OCI-LY7 (cell line): ENCODE results near the gene FAM78B. TPM values are rescaled to one million over a fixed set of nuclear protein-coding genes. Genes with fewer than 3 reads are reported as not detected.

Experiments used
- BruUV-seq: library from RNA; stranded (reverse); fragments of 400-500 nt; replicated peaks from 2 replicates; lab custom pipeline; 2021; lab: Mats Ljungman, UMichigan
- CTCF ChIA-PET: fragments of 300-600 bp; sonication (Branson Sonifier 250); formaldehyde crosslinking; loops from one replicate; lab custom pipeline; 2022; ENCODE audit warnings: antibody characterized with exemption; ENCODE audit not compliant: unreplicated experiment; lab: Charles Lee
- POLR2A ChIA-PET: fragments of 300-600 bp; sonication (Branson Sonifier 250); formaldehyde crosslinking; loops from one replicate; lab custom pipeline; 2022; ENCODE audit warnings: antibody characterized with exemption; lab: Charles Lee
- DNase-seq: peaks from one replicate; pipeline ENCODE4 v3.0.0-alpha.2; 2015; ENCODE audit warnings: low spot score
- H2AFZ ChIP-seq: fragments of 200-600 bp; sonication (generic), shearing (Covaris generic); 2 replicates; pipeline ENCODE4 v1.6.1; 2014; ENCODE audit warnings: mild to moderate bottlenecking, antibody characterized with exemption, low read length, moderate library complexity
- H3K27ac ChIP-seq: fragments of 200-600 bp; sonication (generic); 2 replicates; pipeline ENCODE4 v1.5.1; 2014; ENCODE audit warnings: mixed run types, low read depth, mild to moderate bottlenecking, moderate library complexity, low read length, inconsistent platforms; ENCODE audit not compliant: poor library complexity, severe bottlenecking
- H3K36me3 ChIP-seq: fragments of 200-600 bp; sonication (generic); 2 replicates; pipeline ENCODE4 v1.6.1; 2014; ENCODE audit warnings: mild to moderate bottlenecking, antibody characterized with exemption, low read length, moderate library complexity, mixed read lengths; ENCODE audit not compliant: insufficient read depth
- H3K4me1 ChIP-seq: fragments of 200-600 bp; sonication (generic); 2 replicates; pipeline ENCODE4 v1.5.1; 2014; ENCODE audit warnings: mild to moderate bottlenecking, low read length; ENCODE audit not compliant: insufficient read depth, poor library complexity, severe bottlenecking
- H3K4me2 ChIP-seq: fragments of 200-600 bp; sonication (generic); 2 replicates; pipeline ENCODE4 v1.6.1; 2014; ENCODE audit warnings: mild to moderate bottlenecking, low read length
- H3K4me3 ChIP-seq: fragments of 200-600 bp; sonication (generic); 2 replicates; pipeline ENCODE4 v1.5.1; 2014; ENCODE audit warnings: mild to moderate bottlenecking, low read depth, low read length; ENCODE audit not compliant: poor library complexity, severe bottlenecking
- H3K79me2 ChIP-seq: fragments of 200-600 bp; sonication (generic); 2 replicates; pipeline ENCODE4 v1.6.1; 2016; ENCODE audit warnings: low read depth, mild to moderate bottlenecking, low read length, moderate library complexity, mixed read lengths; ENCODE audit not compliant: insufficient read depth
- H3K9me2 ChIP-seq: fragments of 200-600 bp; sonication (generic); 2 replicates; pipeline ENCODE4 v1.6.1; 2016; ENCODE audit warnings: mild to moderate bottlenecking, low read length, mixed read lengths; ENCODE audit not compliant: insufficient read depth
- H3K9me3 ChIP-seq: fragments of 200-600 bp; sonication (generic); 2 replicates; pipeline ENCODE4 v1.6.1; 2014; ENCODE audit warnings: mild to moderate bottlenecking, mixed run types, low read length, mixed read lengths
- H4K20me1 ChIP-seq: fragments of 200-600 bp; sonication (generic); 2 replicates; pipeline ENCODE4 v1.6.1; 2014; ENCODE audit warnings: mild to moderate bottlenecking, antibody characterized with exemption, low read length, moderate library complexity, mixed read lengths; ENCODE audit not compliant: insufficient read depth
- EZH2phosphoT487 ChIP-seq: fragments of 200-600 bp; sonication (generic); IDR thresholded peaks from 2 replicates; pipeline ENCODE4 v1.6.1; 2018; ENCODE audit warnings: low read depth, borderline replicate concordance, mild to moderate bottlenecking, mixed run types, antibody characterized with exemption, low read length, moderate library complexity, mixed read lengths
- intact Hi-C: fragments of 100-400 bp; cut with micrococcal nuclease; formaldehyde crosslinking; loops from one replicate; pipeline ENCODE4 v1.10.0; 2022; ENCODE audit not compliant: unreplicated experiment
- total RNA-seq, 2 experiments: library from RNA; depleted of rRNA in 1 of 2; stranded (reverse); fragments of >200 nt in 1 of 2; shearing (Covaris generic) in 1 of 2; gene quantifications; 2 replicates each; pipeline ENCODE4 v1.2.3, GENCODE V29; 2014 to 2022
- TF ChIP-seq, protein P1 (sequence below): fragments of 200-600 bp; sonication (generic); conservative IDR thresholded peaks from 2 replicates; pipeline ENCODE4 v1.5.1; 2014; ENCODE audit warnings: mild to moderate bottlenecking, antibody characterized with exemption, low read length, moderate library complexity, mixed read lengths

FAM78B gene
- total RNA-seq, 2 experiments from 2014 or later: not detected

DNA sequence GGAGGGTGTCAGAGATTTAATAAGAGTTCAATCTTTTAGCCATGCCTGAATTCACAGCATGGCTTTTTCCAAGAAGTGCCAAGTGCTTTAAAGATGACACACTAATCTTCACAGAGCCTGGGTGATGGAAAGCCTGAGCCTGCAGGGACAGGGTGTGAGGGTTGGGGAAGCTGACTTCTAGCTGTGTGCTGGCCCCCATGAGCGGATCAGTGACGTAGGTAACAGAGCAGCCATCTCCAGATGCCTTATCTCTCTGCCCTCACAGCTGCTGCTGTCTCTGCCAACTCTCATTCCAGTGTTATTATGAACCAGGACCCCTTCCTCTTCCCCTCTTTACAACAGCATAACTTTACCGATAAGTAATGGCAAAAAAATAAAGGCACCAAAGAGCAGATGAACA, 30.6 kb downstream of the FAM78B start:
- H3K4me1 ChIP-seq: no peaks in the 10 kb centered on the region
- H3K9me2 ChIP-seq: no peaks in the 10 kb centered on the region
- H3K36me3 ChIP-seq: no peaks in the 10 kb centered on the region
- H3K79me2 ChIP-seq: no peaks in the 10 kb centered on the region
- DNase-seq: no peak
- CTCF ChIA-PET: no interaction called here
- H3K4me3 ChIP-seq: no peak overlapping the region
- no peak overlapping the region for H3K27ac ChIP-seq
- no peak for TF ChIP-seq EZH2phosphoT487
- TF ChIP-seq, protein P1, sequence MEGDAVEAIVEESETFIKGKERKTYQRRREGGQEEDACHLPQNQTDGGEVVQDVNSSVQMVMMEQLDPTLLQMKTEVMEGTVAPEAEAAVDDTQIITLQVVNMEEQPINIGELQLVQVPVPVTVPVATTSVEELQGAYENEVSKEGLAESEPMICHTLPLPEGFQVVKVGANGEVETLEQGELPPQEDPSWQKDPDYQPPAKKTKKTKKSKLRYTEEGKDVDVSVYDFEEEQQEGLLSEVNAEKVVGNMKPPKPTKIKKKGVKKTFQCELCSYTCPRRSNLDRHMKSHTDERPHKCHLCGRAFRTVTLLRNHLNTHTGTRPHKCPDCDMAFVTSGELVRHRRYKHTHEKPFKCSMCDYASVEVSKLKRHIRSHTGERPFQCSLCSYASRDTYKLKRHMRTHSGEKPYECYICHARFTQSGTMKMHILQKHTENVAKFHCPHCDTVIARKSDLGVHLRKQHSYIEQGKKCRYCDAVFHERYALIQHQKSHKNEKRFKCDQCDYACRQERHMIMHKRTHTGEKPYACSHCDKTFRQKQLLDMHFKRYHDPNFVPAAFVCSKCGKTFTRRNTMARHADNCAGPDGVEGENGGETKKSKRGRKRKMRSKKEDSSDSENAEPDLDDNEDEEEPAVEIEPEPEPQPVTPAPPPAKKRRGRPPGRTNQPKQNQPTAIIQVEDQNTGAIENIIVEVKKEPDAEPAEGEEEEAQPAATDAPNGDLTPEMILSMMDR: no peak
- H3K4me2 ChIP-seq: no peak overlapping the region
- no peaks in the 10 kb centered on the region for H3K9me3 ChIP-seq
- no peak overlapping the region for H2AFZ ChIP-seq
- POLR2A ChIA-PET: interaction anchor here (0.8 kb wide), 1 partner anchor 353 kb away, joined by 4 read pairs; no protein-coding TSS in a partner anchor
- H4K20me1 ChIP-seq: no peaks in the 10 kb centered on the region
- no TSS peak for BruUV-seq
- intact Hi-C loops: no loop called here

DNA sequence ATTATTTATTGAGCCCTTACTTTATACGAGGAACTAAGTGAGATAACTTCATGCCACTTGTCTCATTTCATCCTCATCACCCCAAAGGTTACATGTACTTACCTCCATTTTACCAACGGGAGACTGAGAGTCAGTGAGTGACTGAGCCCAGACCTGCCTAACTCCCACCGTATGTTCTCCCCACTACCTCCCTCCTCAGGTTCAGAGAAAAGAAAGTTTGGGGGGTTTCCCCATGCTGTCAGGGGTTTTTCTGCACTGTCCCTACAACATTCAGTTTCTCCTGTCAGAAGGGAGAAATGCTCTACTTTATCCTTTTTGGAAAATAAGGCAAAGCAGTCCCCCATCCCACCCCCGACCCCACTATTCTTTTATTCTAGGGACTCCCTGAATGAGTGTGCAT, 32.9 kb downstream of the FAM78B start:
- no peak overlapping the region for H2AFZ ChIP-seq
- H3K4me2 ChIP-seq: no peak overlapping the region
- intact Hi-C loops: no loop called here
- no TSS peak for BruUV-seq
- H3K9me3 ChIP-seq: no peaks in the 10 kb centered on the region
- no peak overlapping the region for H3K4me3 ChIP-seq
- TF ChIP-seq EZH2phosphoT487: no peak
- TF ChIP-seq, protein P1: no peak
- DNase-seq: no peak
- H3K9me2 ChIP-seq: no peaks in the 10 kb centered on the region
- ChIA-PET CTCF (no interaction called here), POLR2A (no interaction called here)
- no peaks in the 10 kb centered on the region for H4K20me1 ChIP-seq
- H3K27ac ChIP-seq: no peak overlapping the region
- no peaks in the 10 kb centered on the region for H3K79me2 ChIP-seq
- no peaks in the 10 kb centered on the region for H3K36me3 ChIP-seq
- no peaks in the 10 kb centered on the region for H3K4me1 ChIP-seq

DNA sequence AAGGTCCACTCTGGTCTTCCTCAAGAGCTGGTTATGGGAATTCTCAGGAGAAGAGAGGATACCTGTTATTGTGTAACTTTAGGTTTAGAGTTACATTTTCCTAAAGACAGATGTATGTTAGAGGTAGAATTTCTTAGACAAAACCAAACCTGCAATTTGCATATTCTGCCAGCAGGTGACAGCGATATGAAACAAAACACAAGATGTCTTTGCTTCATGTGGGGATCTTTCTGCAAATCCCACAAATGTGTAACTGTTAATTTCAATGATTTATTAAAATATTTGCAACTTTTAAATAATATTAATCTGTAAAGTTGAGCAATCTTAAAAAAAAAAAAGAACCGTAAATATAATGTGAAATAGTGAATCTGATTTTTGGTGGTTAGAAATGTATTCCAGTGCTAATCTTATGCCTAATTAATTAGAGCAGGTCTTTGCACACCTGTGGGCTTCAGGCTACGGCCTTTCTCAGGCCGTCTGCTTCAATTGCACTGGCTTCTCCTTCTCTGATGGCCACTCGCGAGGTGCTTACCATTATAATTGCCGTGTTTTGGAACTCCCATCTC, 33.4 kb downstream of the FAM78B start:
- intact Hi-C loops: no loop called here
- BruUV-seq: no TSS peak
- Histone ChIP-seq H3K9me3 (no peaks in the 10 kb centered on the region), H3K27ac (no peak overlapping the region), H3K4me2 (no peak overlapping the region), H3K4me1 (no peaks in the 10 kb centered on the region), H3K36me3 (no peaks in the 10 kb centered on the region), H4K20me1 (no peaks in the 10 kb centered on the region), H2AFZ (no peak overlapping the region), H3K9me2 (no peaks in the 10 kb centered on the region), H3K4me3 (no peak overlapping the region), H3K79me2 (no peaks in the 10 kb centered on the region)
- TF ChIP-seq, protein P1: peak; percentile 70
- TF ChIP-seq EZH2phosphoT487: no peak
- CTCF ChIA-PET: no interaction called here
- POLR2A ChIA-PET: no interaction called here
- DNase-seq: peak; percentile 4
